Uterus (tissue), 2 donors: ENCODE results near the gene MFAP3.

ENCODE experiments used
- POLR2A ChIP-seq, 2 donors: fragments of 450-650 bp; IDR thresholded peaks; one replicate each; pipeline ENCODE4 v1.6.1; 2016; ENCODE audit warnings: antibody characterized with exemption in 2 of 2, mild to moderate bottlenecking in 1 of 2, moderate library complexity in 1 of 2
- TF ChIP-seq, protein P1 (sequence below), 4 experiments: fragments of 200-600 bp in 2 of 4; fragments of 450-650 bp in 2 of 4; sonication (generic) in 2 of 4; IDR thresholded peaks; one replicate each; pipeline ENCODE4 v1.5.1; 2016 to 2019; ENCODE audit warnings: antibody characterized with exemption in 4 of 4, mild to moderate bottlenecking in 2 of 4, moderate library complexity in 1 of 4

DNA sequence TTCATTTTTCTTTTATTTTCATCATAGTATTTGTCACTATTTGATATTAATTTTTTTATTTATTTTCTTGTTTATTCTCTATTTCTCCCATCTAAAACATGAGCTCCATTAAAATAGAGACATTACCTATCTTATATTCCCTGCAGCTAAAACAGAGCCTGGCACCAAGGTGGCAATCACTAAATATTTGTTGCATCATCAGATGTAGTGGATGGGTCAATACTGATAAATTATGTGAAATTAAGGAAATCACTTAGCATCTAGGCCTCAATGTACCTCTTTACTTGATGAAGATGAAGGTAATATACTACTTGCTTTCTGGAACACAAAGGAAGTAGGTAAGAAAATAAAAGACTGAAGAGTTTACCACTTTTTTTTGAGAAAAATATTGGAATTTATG lies 24.6 kb downstream of the MFAP3 start:
- TF ChIP-seq, protein P1, sequence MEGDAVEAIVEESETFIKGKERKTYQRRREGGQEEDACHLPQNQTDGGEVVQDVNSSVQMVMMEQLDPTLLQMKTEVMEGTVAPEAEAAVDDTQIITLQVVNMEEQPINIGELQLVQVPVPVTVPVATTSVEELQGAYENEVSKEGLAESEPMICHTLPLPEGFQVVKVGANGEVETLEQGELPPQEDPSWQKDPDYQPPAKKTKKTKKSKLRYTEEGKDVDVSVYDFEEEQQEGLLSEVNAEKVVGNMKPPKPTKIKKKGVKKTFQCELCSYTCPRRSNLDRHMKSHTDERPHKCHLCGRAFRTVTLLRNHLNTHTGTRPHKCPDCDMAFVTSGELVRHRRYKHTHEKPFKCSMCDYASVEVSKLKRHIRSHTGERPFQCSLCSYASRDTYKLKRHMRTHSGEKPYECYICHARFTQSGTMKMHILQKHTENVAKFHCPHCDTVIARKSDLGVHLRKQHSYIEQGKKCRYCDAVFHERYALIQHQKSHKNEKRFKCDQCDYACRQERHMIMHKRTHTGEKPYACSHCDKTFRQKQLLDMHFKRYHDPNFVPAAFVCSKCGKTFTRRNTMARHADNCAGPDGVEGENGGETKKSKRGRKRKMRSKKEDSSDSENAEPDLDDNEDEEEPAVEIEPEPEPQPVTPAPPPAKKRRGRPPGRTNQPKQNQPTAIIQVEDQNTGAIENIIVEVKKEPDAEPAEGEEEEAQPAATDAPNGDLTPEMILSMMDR (IDR thresholded peaks at IDR 0.05) = no peak
- TF ChIP-seq POLR2A (IDR thresholded peaks at IDR 0.05) = no peak
